Lower leg skin (tissue), 3 donors: Measurements from ENCODE around the gene BABAM2.

Experiments used
- POLR2A ChIP-seq, 2 donors: fragments of 450-650 bp; IDR thresholded peaks; one replicate each; pipeline ENCODE4 v1.6.1; 2016 to 2017; ENCODE audit warnings: antibody characterized with exemption in 2 of 2, mild to moderate bottlenecking in 1 of 2, moderate library complexity in 1 of 2
- TF ChIP-seq, protein P1 (sequence below), 3 donors: fragments of 450-650 bp; IDR thresholded peaks; one replicate each; pipeline ENCODE4 v1.5.1; 2016; ENCODE audit warnings: antibody characterized with exemption in 3 of 3, mild to moderate bottlenecking in 3 of 3, moderate library complexity in 2 of 3

DNA sequence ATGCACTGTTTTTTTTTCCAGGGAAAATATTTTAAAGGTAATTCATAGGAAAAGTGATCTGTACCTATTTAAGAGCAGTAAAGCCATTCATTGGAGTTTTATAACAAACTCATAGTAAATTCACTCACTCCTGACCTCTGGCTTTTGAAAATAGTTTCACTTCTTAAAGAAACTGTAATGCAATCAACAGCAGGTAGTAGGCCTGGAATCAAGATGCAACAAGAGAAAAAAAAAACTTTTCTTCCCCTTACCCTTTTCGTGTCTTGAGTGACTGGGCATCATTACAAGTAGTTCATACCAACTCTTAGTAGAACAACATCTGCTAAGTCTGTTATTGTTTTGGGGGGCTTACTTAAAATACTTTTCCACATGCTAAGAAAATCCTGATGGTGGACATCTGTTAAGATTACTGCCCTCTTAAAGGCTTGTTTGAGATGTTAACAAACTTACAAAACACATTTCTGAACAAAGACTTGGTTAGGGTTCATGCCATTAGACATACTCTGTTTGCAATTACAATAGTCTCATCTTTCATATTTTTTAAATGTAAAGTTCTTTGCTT lies 338.0 kb downstream of the BABAM2 start:
- TF ChIP-seq, protein P1, sequence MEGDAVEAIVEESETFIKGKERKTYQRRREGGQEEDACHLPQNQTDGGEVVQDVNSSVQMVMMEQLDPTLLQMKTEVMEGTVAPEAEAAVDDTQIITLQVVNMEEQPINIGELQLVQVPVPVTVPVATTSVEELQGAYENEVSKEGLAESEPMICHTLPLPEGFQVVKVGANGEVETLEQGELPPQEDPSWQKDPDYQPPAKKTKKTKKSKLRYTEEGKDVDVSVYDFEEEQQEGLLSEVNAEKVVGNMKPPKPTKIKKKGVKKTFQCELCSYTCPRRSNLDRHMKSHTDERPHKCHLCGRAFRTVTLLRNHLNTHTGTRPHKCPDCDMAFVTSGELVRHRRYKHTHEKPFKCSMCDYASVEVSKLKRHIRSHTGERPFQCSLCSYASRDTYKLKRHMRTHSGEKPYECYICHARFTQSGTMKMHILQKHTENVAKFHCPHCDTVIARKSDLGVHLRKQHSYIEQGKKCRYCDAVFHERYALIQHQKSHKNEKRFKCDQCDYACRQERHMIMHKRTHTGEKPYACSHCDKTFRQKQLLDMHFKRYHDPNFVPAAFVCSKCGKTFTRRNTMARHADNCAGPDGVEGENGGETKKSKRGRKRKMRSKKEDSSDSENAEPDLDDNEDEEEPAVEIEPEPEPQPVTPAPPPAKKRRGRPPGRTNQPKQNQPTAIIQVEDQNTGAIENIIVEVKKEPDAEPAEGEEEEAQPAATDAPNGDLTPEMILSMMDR (IDR thresholded peaks at IDR 0.05) = no peak
- TF ChIP-seq POLR2A (IDR thresholded peaks at IDR 0.05) = no peak
